ENCODE results near the gene SMG7. TPM values are rescaled to one million over a fixed set of nuclear protein-coding genes. Genes with fewer than 3 reads are reported as not detected.

SMG7 gene
- total and polyA plus RNA-seq, 10 of the 15 experiments (the other 5 are each of a cell fraction or from before 2014, with no cell fraction given) = 9.5 to 65.4 (median 42.7) TPM

DNA sequence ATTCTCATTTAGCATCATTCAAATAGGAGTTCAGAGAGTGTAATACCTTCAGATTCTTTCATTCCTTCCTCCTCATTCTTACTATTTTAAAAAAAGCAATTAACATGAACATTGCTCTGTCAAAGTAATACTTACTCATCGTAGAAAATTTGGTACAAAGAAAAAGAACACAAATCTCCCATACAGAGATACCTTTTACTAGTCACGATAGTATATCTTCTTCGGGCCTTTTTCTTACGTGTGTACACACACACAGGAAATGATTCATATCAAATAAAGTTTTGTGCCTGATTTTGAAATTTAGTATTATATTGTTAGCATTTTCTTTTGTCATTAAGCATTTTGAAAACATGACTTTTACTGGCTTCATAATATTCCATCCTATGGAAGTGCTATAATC, 65.1 kb downstream of the SMG7 start:
- intact Hi-C loops (cut with micrococcal nuclease; ENCODE audit: unreplicated experiment) (no loop called here), in situ Hi-C loops (cut with MboI) (no loop called here)
- TF ChIP-seq TCF3 (IDR thresholded peaks at IDR 0.05; ENCODE audit: borderline replicate concordance, insufficient read depth, low read depth, low read length) (no peak), RAD51 (IDR thresholded peaks at IDR 0.05) (no peak), SUZ12 (IDR thresholded peaks at IDR 0.05; ENCODE audit: unreplicated experiment) (no peak)
- TF ChIP-seq, protein P1, sequence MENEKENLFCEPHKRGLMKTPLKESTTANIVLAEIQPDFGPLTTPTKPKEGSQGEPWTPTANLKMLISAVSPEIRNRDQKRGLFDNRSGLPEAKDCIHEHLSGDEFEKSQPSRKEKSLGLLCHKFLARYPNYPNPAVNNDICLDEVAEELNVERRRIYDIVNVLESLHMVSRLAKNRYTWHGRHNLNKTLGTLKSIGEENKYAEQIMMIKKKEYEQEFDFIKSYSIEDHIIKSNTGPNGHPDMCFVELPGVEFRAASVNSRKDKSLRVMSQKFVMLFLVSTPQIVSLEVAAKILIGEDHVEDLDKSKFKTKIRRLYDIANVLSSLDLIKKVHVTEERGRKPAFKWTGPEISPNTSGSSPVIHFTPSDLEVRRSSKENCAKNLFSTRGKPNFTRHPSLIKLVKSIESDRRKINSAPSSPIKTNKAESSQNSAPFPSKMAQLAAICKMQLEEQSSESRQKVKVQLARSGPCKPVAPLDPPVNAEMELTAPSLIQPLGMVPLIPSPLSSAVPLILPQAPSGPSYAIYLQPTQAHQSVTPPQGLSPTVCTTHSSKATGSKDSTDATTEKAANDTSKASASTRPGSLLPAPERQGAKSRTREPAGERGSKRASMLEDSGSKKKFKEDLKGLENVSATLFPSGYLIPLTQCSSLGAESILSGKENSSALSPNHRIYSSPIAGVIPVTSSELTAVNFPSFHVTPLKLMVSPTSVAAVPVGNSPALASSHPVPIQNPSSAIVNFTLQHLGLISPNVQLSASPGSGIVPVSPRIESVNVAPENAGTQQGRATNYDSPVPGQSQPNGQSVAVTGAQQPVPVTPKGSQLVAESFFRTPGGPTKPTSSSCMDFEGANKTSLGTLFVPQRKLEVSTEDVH (IDR thresholded peaks at IDR 0.05; ENCODE audit: low read depth, partially characterized antibody) = no peak
- TF ChIP-seq, protein P2, sequence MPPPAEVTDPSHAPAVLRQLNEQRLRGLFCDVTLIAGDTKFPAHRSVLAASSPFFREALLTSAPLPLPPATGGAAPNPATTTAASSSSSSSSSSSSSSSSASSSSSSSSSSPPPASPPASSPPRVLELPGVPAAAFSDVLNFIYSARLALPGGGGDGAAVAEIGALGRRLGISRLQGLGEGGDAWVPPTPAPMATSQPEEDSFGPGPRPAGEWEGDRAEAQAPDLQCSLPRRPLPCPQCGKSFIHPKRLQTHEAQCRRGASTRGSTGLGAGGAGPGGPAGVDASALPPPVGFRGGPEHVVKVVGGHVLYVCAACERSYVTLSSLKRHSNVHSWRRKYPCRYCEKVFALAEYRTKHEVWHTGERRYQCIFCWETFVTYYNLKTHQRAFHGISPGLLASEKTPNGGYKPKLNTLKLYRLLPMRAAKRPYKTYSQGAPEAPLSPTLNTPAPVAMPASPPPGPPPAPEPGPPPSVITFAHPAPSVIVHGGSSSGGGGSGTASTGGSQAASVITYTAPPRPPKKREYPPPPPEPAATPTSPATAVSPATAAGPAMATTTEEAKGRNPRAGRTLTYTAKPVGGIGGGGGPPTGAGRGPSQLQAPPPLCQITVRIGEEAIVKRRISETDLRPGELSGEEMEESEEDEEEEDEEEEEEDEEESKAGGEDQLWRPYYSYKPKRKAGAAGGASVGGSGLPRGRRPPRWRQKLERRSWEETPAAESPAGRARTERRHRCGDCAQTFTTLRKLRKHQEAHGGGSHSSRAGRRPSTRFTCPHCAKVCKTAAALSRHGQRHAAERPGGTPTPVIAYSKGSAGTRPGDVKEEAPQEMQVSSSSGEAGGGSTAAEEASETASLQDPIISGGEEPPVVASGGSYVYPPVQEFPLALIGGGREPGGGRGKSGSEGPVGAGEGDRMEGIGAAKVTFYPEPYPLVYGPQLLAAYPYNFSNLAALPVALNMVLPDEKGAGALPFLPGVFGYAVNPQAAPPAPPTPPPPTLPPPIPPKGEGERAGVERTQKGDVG (CRISPR knock-in tag; IDR thresholded peaks at IDR 0.05) = no peak
- CTCF ChIA-PET = no interaction called here
- WGBS (ENCODE audit: insufficient coverage, insufficient replicate concordance, low lambda C conversion rate, missing lambda C conversion rate) = 85% methylated on average over 4 of the region's 4 CpGs
- SMC1A ChIA-PET (ENCODE audit: uncharacterized antibody, unreplicated experiment) = no interaction called here
- no peak for ATAC-seq
- Histone ChIP-seq H3K9ac (ENCODE audit: control insufficient read depth, insufficient read depth, low read length) (no peak overlapping the region), H3K27me3 (replicated peaks in 1 of 2; ENCODE audit: control insufficient read depth in 2 of 2, insufficient read depth in 2 of 2, low read length in 1 of 2) (no peaks in the 10 kb centered on the region), H3K36me3 (ENCODE audit: control insufficient read depth in 2 of 2, insufficient read depth in 2 of 2, low read length in 1 of 2) (peaks cover 9 to 43% of the 10 kb centered on the region in 2 experiments), H4K20me1 (ENCODE audit: control insufficient read depth, insufficient read depth) (no peaks in the 10 kb centered on the region), H3K4me3 (no peak overlapping the region), H3K27ac (ENCODE audit: control insufficient read depth, insufficient read depth) (no peak overlapping the region), H3K79me2 (ENCODE audit: control insufficient read depth, insufficient read depth, low read length) (no peaks in the 10 kb centered on the region), H3K4me2 (ENCODE audit: control insufficient read depth, insufficient read depth) (no peak overlapping the region), H2AFZ (ENCODE audit: control insufficient read depth, low read depth, low read length) (no peak overlapping the region), H3K4me1 (ENCODE audit: control insufficient read depth, insufficient read depth, low read length) (no peaks in the 10 kb centered on the region), H3K9me3 (replicated peaks; ENCODE audit: control insufficient read depth, insufficient read depth, low read length) (no peaks in the 10 kb centered on the region)
- BruUV-seq (replicated peaks) = no TSS peak
- FAIRE-seq = no peak
- RAD21 ChIA-PET (ENCODE audit: unreplicated experiment) = no interaction called here
- DNase-seq (ENCODE audit: low read depth, low spot score) = no peak
- POLR2A ChIA-PET = no interaction called here

Measured in GM12878 (cell line).